C4-2B (cell line): ENCODE results near the gene SLC25A42.

Experiments used
- ZFX ChIP-seq: fragments of 450-650 bp; IDR thresholded peaks from 2 replicates; pipeline ENCODE4 v1.6.1; 2017
- TF ChIP-seq, protein P1 (sequence below): fragments of 450-650 bp; conservative IDR thresholded peaks from 2 replicates; pipeline ENCODE4 v1.5.1; 2017; ENCODE audit warnings: mild to moderate bottlenecking

- TF ChIP-seq, protein P1, sequence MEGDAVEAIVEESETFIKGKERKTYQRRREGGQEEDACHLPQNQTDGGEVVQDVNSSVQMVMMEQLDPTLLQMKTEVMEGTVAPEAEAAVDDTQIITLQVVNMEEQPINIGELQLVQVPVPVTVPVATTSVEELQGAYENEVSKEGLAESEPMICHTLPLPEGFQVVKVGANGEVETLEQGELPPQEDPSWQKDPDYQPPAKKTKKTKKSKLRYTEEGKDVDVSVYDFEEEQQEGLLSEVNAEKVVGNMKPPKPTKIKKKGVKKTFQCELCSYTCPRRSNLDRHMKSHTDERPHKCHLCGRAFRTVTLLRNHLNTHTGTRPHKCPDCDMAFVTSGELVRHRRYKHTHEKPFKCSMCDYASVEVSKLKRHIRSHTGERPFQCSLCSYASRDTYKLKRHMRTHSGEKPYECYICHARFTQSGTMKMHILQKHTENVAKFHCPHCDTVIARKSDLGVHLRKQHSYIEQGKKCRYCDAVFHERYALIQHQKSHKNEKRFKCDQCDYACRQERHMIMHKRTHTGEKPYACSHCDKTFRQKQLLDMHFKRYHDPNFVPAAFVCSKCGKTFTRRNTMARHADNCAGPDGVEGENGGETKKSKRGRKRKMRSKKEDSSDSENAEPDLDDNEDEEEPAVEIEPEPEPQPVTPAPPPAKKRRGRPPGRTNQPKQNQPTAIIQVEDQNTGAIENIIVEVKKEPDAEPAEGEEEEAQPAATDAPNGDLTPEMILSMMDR: no peak
- no peak for TF ChIP-seq ZFX
Observed at GRCh38 chr19:19149435-19149834, 85.6 kb downstream of the SLC25A42 start.
